CD4-positive, alpha-beta T cell (primary cell): ENCODE measurements around the gene FBN3. TPM values are rescaled to one million over a fixed set of nuclear protein-coding genes. Genes with fewer than 3 reads are reported as not detected.

Experiments
- ATAC-seq: fragments of 200-7000 bp; cut with Tn5 transposase; one replicate; pipeline ENCODE4 v1.10.0; 2022; ENCODE audit warnings: mild to moderate bottlenecking; ENCODE audit not compliant: poor library complexity
- CTCF ChIA-PET: fragments of 350-600 bp; sonication (Branson Sonifier 250); formaldehyde crosslinking; loops from one replicate; lab custom pipeline; 2021; ENCODE audit warnings: antibody characterized with exemption, inconsistent platforms; lab: Charles Lee
- POLR2A ChIA-PET: fragments of 350-600 bp; sonication (Branson Sonifier 250); formaldehyde crosslinking; loops from one replicate; lab custom pipeline; 2021; ENCODE audit warnings: antibody characterized with exemption, inconsistent platforms; lab: Charles Lee
- DNase-seq, 14 experiments: peaks; one replicate each; pipeline ENCODE4 v3.0.0-alpha.2; 2013 to 2020; ENCODE audit warnings: mixed read lengths in 2 of 14
- H3K27ac ChIP-seq, 2 donors: one replicate each; pipeline versions ENCODE4 v1.5.1 to v1.7.0; 2013; ENCODE audit warnings: low read length in 2 of 2, low read depth in 1 of 2, mild to moderate bottlenecking in 1 of 2
- H3K27me3 ChIP-seq, 2 experiments: 1 replicate in 1 of 2; 2 replicates in 1 of 2; pipeline versions ENCODE4 v1.6.1 to v1.7.0; 2013; ENCODE audit warnings: low read length in 2 of 2, control low read depth in 1 of 2, mild to moderate bottlenecking in 1 of 2, moderate library complexity in 1 of 2; ENCODE audit not compliant: insufficient read depth in 2 of 2, control insufficient read depth in 1 of 2
- H3K36me3 ChIP-seq: one replicate; pipeline ENCODE4 v1.6.1; 2013; ENCODE audit warnings: low read length, control low read depth; ENCODE audit not compliant: insufficient read depth
- H3K4me1 ChIP-seq: one replicate; pipeline ENCODE4 v1.6.1; 2013; ENCODE audit warnings: low read length, control low read depth; ENCODE audit not compliant: insufficient read depth
- H3K4me3 ChIP-seq: one replicate; pipeline ENCODE4 v1.5.1; 2013; ENCODE audit warnings: mild to moderate bottlenecking, low read length, moderate library complexity
- H3K9me3 ChIP-seq, 2 experiments: 1 replicate in 1 of 2; 2 replicates in 1 of 2; pipeline versions ENCODE4 v1.6.1 to v1.7.0; 2013; ENCODE audit warnings: low read length in 2 of 2, mild to moderate bottlenecking in 2 of 2, control low read depth in 1 of 2, moderate library complexity in 1 of 2; ENCODE audit not compliant: control insufficient read depth in 1 of 2, insufficient read depth in 1 of 2
- H3K27ac Mint-ChIP-seq: one replicate; pipeline ENCODE4 v1.8.0; 2020; ENCODE audit warnings: mixed read lengths
- H3K27me3 Mint-ChIP-seq: one replicate; pipeline ENCODE4 v1.8.0; 2021; ENCODE audit warnings: mixed read lengths
- H3K36me3 Mint-ChIP-seq: one replicate; pipeline ENCODE4 v1.8.0; 2021; ENCODE audit warnings: low read depth, mixed read lengths
- H3K4me1 Mint-ChIP-seq: one replicate; pipeline ENCODE4 v1.8.0; 2021; ENCODE audit warnings: low read depth, mixed read lengths
- H3K4me3 Mint-ChIP-seq: one replicate; pipeline ENCODE4 v1.8.0; 2020; ENCODE audit warnings: mild to moderate bottlenecking, mixed read lengths
- H3K9me3 Mint-ChIP-seq: one replicate; pipeline ENCODE4 v1.8.0; 2020; ENCODE audit warnings: mixed read lengths
- CTCF ChIP-seq: fragments of 200-600 bp; IDR thresholded peaks from one replicate; pipeline ENCODE4 v1.8.0; 2022; ENCODE audit warnings: antibody characterized with exemption, mild to moderate bottlenecking
- intact Hi-C, 2 experiments: fragments of 100-400 bp; cut with DNase I in 1 of 2; cut with micrococcal nuclease in 1 of 2; formaldehyde crosslinking; loops; one replicate each; pipeline versions ENCODE4 v1.15.1 to v1.9.0; 2023 to 2025; cut with DNase I, micrococcal nuclease
- polyA plus RNA-seq, 2 donors: library from polyadenylated mRNA; unstranded; fragments of 120-200 nt; gene quantifications; one replicate each; pipeline ENCODE4 v1.2.1, GENCODE V29; 2013
- total RNA-seq, 174 experiments: library from RNA in 2 of 174; stranded (reverse) in 2 of 174; gene quantifications; one replicate each; pipeline ENCODE4 v1.2.3 and lab custom pipeline; 2021 to 2026

The FBN3 gene
- total RNA-seq (not detected), total RNA-seq (lab: John Stamatoyannopoulos, UW) (0 to 0.23 (median 0) reads per million in 172 experiments)
- polyA plus RNA-seq (2013, experiment 1 of 2): not detected
- 0.34 TPM for polyA plus RNA-seq (2013, experiment 2 of 2)

DNA sequence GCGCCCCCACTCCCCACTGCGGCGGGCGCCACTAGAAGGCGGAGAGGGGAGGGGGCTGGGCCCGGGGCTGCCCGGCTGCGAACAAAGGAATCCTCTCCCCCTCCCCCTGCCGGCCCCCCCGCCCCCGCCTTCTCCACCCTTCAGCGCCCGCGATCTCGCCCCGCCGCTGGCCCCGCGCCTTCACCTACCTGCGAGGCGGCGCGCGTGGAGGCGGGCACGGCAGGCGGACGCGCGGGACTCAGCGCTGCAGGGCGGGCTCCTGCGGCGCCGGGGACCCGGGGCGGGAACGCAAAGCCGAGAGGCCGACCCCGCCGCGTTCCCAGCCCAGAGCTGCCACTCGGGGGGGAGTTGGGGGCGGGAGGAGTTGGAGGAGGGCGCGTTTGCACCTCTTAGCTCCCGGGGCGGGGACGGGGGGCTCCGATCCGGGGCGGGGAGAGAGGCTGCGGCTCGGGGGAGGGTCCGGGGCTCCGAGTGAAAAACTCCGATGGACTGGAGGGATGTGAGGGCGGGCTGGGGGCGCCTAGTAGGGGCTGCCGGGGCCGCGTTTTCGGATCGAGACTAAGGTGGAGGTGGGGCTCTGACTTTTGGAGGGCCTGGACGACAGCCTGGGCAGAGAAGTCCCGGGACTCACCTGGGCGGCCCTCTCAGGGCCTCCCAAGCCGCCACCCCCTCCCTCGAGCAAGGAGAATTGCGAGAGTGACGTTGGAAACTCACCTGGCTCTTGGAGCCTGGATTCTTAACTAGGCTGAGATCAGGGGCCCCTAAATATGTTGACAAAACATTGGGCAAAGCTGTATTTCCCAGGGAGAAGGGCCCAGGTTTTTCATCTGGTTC is at the start of gene FBN3:
TSS of gene FBN3 (minus strand) at position 332 of the 834 bp plus-strand sequence. CDS start 2,112 bp downstream, outside the sequence.
- Histone ChIP-seq H3K27me3 (peaks cover 30 to 52% of the 10 kb centered on the region in 2 experiments), H3K4me1 (peaks cover 6% of the 10 kb centered on the region), H3K9me3 (peaks cover 0 to 17% of the 10 kb centered on the region in 2 experiments), H3K27ac (no peak within 1 kb of the TSS), H3K36me3 (no peaks in the 10 kb centered on the region), H3K4me3 (no peak within 1 kb of the TSS)
- no peak for TF ChIP-seq CTCF
- intact Hi-C loops: loop anchor here in 1 of 2 experiments (10.0 kb wide), 2 partner anchors 185 to 205 kb away; partner anchors contain the start of gene TIMM44
- Mint-ChIP-seq H3K4me1 (peaks cover 4% of the 10 kb centered on the region), H3K9me3 (no peaks in the 10 kb centered on the region), H3K27ac (no peak within 1 kb of the TSS), H3K36me3 (no peaks in the 10 kb centered on the region), H3K4me3 (peak within 1 kb of the TSS; percentile 56), H3K27me3 (peaks cover 61% of the 10 kb centered on the region)
- DNase-seq: peak in 2 of 14 experiments; percentile 16 to 19
- POLR2A ChIA-PET: no interaction called here
- CTCF ChIA-PET: no interaction called here
- ATAC-seq: no peak

- peak in 2 of 14 experiments; percentile 31 to 33 for DNase-seq
- no peaks in the 10 kb centered on the region for H3K9me3 Mint-ChIP-seq
- Histone ChIP-seq H3K27me3 (no peaks in the 10 kb centered on the region), H3K4me1 (peaks cover 47% of the 10 kb centered on the region), H3K27ac (peak overlapping the region; percentile 1 to 16), H3K9me3 (no peaks in the 10 kb centered on the region), H3K4me3 (no peak overlapping the region), H3K36me3 (no peaks in the 10 kb centered on the region)
- H3K27me3 Mint-ChIP-seq: no peaks in the 10 kb centered on the region
- ATAC-seq: no peak
- H3K27ac Mint-ChIP-seq: peak overlapping the region; percentile 86
- no peak for TF ChIP-seq CTCF
- peaks cover 50% of the 10 kb centered on the region for H3K4me1 Mint-ChIP-seq
- no peaks in the 10 kb centered on the region for H3K36me3 Mint-ChIP-seq
- CTCF ChIA-PET: no interaction called here
- H3K4me3 Mint-ChIP-seq: peak overlapping the region; percentile 34
- POLR2A ChIA-PET: interaction anchor here (1.6 kb wide), 1 partner anchor 13 kb away, joined by 16 read pairs; the partner anchor contains the start of gene CERS4
- intact Hi-C loops: no loop called here
These were observed 47.0 kb upstream of the FBN3 start for GRCh38 chr19:8196271-8196927.

- ATAC-seq (peak; percentile 59), DNase-seq (peak in 12 of 14 experiments; percentile 30 to 78 (median 45))
- Mint-ChIP-seq H3K4me1 (peaks cover 50% of the 10 kb centered on the region), H3K27ac (peak overlapping the region; percentile 87), H3K27me3 (no peaks in the 10 kb centered on the region), H3K4me3 (peak overlapping the region; percentile 83), H3K36me3 (no peaks in the 10 kb centered on the region), H3K9me3 (no peaks in the 10 kb centered on the region)
- ChIA-PET POLR2A (interaction anchor here (1.1 to 1.6 kb wide), 7 partner anchors 9 to 16 kb away, joined by 3 to 16 read pairs (median 6); partner anchors contain the start of gene CERS4), CTCF (no interaction called here)
- no peak for TF ChIP-seq CTCF
- Histone ChIP-seq H3K4me3 (peak overlapping the region; percentile 20), H3K27me3 (no peaks in the 10 kb centered on the region), H3K4me1 (peaks cover 47% of the 10 kb centered on the region), H3K27ac (peak overlapping the region; percentile 70 to 82), H3K36me3 (no peaks in the 10 kb centered on the region), H3K9me3 (no peaks in the 10 kb centered on the region)
- intact Hi-C loops: no loop called here
These were observed 45.3 kb upstream of the FBN3 start for GRCh38 chr19:8194528-8195267.
